SK-N-MC (cell line): ENCODE measurements around the gene ZDHHC3.
A peak's percentile ranks its signal among the peaks of the same experiment; 100 is the strongest.
"Not testable (repeated sequence)": the region's sequence is repeated elsewhere in the genome, so short reads cannot be mapped to it uniquely, and the experiment has no call there.

ENCODE experiments used
- DNase-seq: peaks from one replicate; pipeline ENCODE4 v3.0.0-alpha.2; 2011; ENCODE audit warnings: low read depth, low spot score
- H3K27ac ChIP-seq: fragments of 200-600 bp; sonication (generic); 2 replicates; pipeline ENCODE4 v1.5.1; 2016; ENCODE audit warnings: mixed run types
- H3K36me3 ChIP-seq: fragments of 200-600 bp; sonication (generic); 2 replicates; pipeline ENCODE4 v1.6.1; 2017; ENCODE audit warnings: antibody characterized with exemption, low read length, mixed read lengths; ENCODE audit not compliant: insufficient read depth
- H3K4me3 ChIP-seq: fragments of 200-600 bp; sonication (generic); 2 replicates; pipeline ENCODE4 v1.5.1; 2016
- H3K9ac ChIP-seq: fragments of 200-600 bp; sonication (generic); 2 replicates; pipeline ENCODE4 v1.8.0; 2017; ENCODE audit warnings: mixed run types, mixed read lengths; ENCODE audit not compliant: insufficient read length
- H3K9me3 ChIP-seq: fragments of 200-600 bp; sonication (generic); 2 replicates; pipeline ENCODE4 v1.6.1; 2017; ENCODE audit warnings: low read depth, mild to moderate bottlenecking, antibody characterized with exemption, low read length, moderate library complexity, mixed read lengths
- EZH2 ChIP-seq: fragments of 200-600 bp; sonication (generic); IDR thresholded peaks from one replicate; pipeline ENCODE4 v1.6.1; 2017; ENCODE audit warnings: antibody characterized with exemption
- FOXP2 ChIP-seq: optimal IDR thresholded peaks from 2 replicates; pipeline ENCODE3; 2011; ENCODE audit warnings: mild to moderate bottlenecking, moderate library complexity; ENCODE audit not compliant: insufficient read depth; ENCODE audit errors: extremely low read length, control extremely low read depth
- POLR2AphosphoS5 ChIP-seq: IDR thresholded peaks from 2 replicates; pipeline ENCODE4 v1.6.1; 2012; ENCODE audit warnings: mild to moderate bottlenecking, low read depth, low read length, borderline replicate concordance

The ZDHHC3 gene

GRCh38 chr3:44989636-44990373 is 13.8 kb upstream of the ZDHHC3 start:
- Histone ChIP-seq H3K9ac (no peak overlapping the region), H3K4me3 (no peak overlapping the region), H3K9me3 (no peaks in the 10 kb centered on the region), H3K27ac (no peak overlapping the region), H3K36me3 (peaks cover 29% of the 10 kb centered on the region; the same call in 1 of the 2 replicates)
- no peak for DNase-seq
- TF ChIP-seq EZH2 (no peak), FOXP2 (no peak), POLR2AphosphoS5 (no peak)

- Histone ChIP-seq H3K36me3 (peaks cover 34% of the 10 kb centered on the region; the same call in 1 of the 2 replicates), H3K4me3 (no peak overlapping the region), H3K9me3 (no peaks in the 10 kb centered on the region), H3K27ac (no peak overlapping the region), H3K9ac (no peak overlapping the region)
- TF ChIP-seq EZH2: no peak
- TF ChIP-seq POLR2AphosphoS5: no peak
- TF ChIP-seq FOXP2: no peak
- no peak for DNase-seq
These were observed 13.2 kb upstream of the ZDHHC3 start for GRCh38 chr3:44989141-44989540.

GRCh38 chr3:44988073-44988472 is 12.1 kb upstream of the ZDHHC3 start:
- H3K27ac ChIP-seq: peak overlapping the region; percentile 46; the same call in 1 of the 2 replicates
- no peaks in the 10 kb centered on the region for H3K9me3 ChIP-seq
- H3K4me3 ChIP-seq: no peak overlapping the region
- no peak for DNase-seq
- H3K9ac ChIP-seq: no peak overlapping the region
- peaks cover 30% of the 10 kb centered on the region; the same call in 1 of the 2 replicates for H3K36me3 ChIP-seq
- no peak for TF ChIP-seq EZH2
- no peak for TF ChIP-seq POLR2AphosphoS5
- no peak for TF ChIP-seq FOXP2

- Histone ChIP-seq H3K36me3 (peaks cover 27% of the 10 kb centered on the region; the same call in 1 of the 2 replicates), H3K9ac (no peak overlapping the region), H3K9me3 (no peaks in the 10 kb centered on the region), H3K4me3 (no peak overlapping the region), H3K27ac (peak overlapping the region; percentile 46; the same call in 1 of the 2 replicates)
- no peak for TF ChIP-seq EZH2
- no peak for TF ChIP-seq FOXP2
- no peak for TF ChIP-seq POLR2AphosphoS5
- no peak for DNase-seq
These were observed 11.4 kb upstream of the ZDHHC3 start for GRCh38 chr3:44987332-44987731.

- H3K9ac ChIP-seq, H3K4me3 ChIP-seq, DNase-seq, H3K9me3 ChIP-seq, H3K27ac ChIP-seq: not testable (repeated sequence)
- H3K36me3 ChIP-seq: peaks cover 24% of the 10 kb centered on the region; the same call in 1 of the 2 replicates
These were observed 10.4 kb upstream of the ZDHHC3 start for GRCh38 chr3:44986330-44986729.

- no peak for DNase-seq
- TF ChIP-seq FOXP2: no peak
- TF ChIP-seq POLR2AphosphoS5: no peak
- no peak for TF ChIP-seq EZH2
- H3K9me3 ChIP-seq: no peaks in the 10 kb centered on the region
- no peak overlapping the region for H3K9ac ChIP-seq
- no peak overlapping the region for H3K4me3 ChIP-seq
- peaks cover 9% of the 10 kb centered on the region; the same call in 1 of the 2 replicates for H3K36me3 ChIP-seq
- no peak overlapping the region for H3K27ac ChIP-seq
These were observed 8.4 kb upstream of the ZDHHC3 start for GRCh38 chr3:44984335-44984734.

- Histone ChIP-seq H3K4me3 (no peak overlapping the region), H3K9me3 (no peaks in the 10 kb centered on the region), H3K36me3 (peaks cover 9% of the 10 kb centered on the region; the same call in 1 of the 2 replicates), H3K27ac (no peak overlapping the region), H3K9ac (no peak overlapping the region)
- no peak for TF ChIP-seq EZH2
- TF ChIP-seq POLR2AphosphoS5: no peak
- TF ChIP-seq FOXP2: no peak
- no peak for DNase-seq
These were observed 7.5 kb upstream of the ZDHHC3 start for GRCh38 chr3:44983484-44983941.

- Histone ChIP-seq H3K27ac (no peak overlapping the region), H3K9ac (no peak overlapping the region), H3K9me3 (no peaks in the 10 kb centered on the region), H3K4me3 (no peak overlapping the region), H3K36me3 (peaks cover 9% of the 10 kb centered on the region; the same call in 1 of the 2 replicates)
- DNase-seq: no peak
- TF ChIP-seq POLR2AphosphoS5 (no peak), EZH2 (no peak), FOXP2 (no peak)
These were observed 6.8 kb upstream of the ZDHHC3 start for GRCh38 chr3:44982817-44983216.

- Histone ChIP-seq H3K9ac (no peak overlapping the region), H3K36me3 (peaks cover 9% of the 10 kb centered on the region; the same call in 1 of the 2 replicates), H3K27ac (no peak overlapping the region), H3K4me3 (no peak overlapping the region), H3K9me3 (no peaks in the 10 kb centered on the region)
- no peak for TF ChIP-seq POLR2AphosphoS5
- TF ChIP-seq FOXP2: no peak
- no peak for TF ChIP-seq EZH2
- DNase-seq: no peak
These were observed 5.8 kb upstream of the ZDHHC3 start for GRCh38 chr3:44981751-44982150.
